GM21576 (cell line): Measurements from ENCODE around the gene ACTMAP.

ENCODE experiments used
- ATAC-seq: cut with Tn5 transposase; IDR thresholded peaks from one replicate; pipeline ENCODE4 v1.9.1; 2021; ENCODE audit warnings: mild to moderate bottlenecking, moderate library complexity; ENCODE audit not compliant: unreplicated experiment

ACTMAP gene

DNA sequence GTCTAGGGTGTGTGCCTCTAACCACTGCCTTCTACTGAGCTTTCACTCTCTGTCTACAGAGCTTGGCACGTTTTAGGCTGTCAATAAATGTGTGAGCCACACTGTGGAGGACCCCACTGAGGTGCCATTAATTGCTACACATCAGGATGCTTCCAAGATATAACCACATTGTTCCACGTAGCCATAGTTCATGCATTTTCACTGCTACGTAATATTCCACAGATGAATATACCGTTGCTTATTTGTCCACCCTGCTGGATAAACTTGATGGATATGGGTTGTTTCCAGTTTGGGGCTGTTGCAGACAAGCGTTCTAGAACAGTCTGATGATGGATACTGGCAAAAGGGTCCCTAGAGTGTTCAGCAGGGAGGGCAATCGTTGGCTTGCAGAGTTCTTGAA is 48.5 kb downstream of the ACTMAP start:
- ATAC-seq: no peak

DNA sequence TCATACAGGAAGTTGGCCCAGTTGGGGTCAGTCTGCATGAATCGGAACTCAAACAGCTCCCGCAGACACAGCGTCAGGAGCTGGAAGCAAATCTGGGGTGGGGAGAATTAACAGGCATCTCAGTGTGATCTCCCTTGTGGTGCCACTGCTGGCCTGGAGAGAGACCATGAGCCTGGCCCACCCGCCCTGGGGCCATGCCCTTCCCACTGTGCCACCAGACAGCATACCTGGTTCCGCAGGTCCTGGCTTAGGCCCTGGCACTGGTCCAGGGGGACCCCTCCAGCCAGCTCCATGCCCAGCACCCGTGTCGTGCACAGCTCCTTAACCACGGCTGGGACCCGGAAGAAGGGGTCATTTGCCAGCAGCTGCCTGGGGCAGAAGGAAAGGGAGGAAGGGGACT is 50.2 kb downstream of the ACTMAP start:
- no peak for ATAC-seq

DNA sequence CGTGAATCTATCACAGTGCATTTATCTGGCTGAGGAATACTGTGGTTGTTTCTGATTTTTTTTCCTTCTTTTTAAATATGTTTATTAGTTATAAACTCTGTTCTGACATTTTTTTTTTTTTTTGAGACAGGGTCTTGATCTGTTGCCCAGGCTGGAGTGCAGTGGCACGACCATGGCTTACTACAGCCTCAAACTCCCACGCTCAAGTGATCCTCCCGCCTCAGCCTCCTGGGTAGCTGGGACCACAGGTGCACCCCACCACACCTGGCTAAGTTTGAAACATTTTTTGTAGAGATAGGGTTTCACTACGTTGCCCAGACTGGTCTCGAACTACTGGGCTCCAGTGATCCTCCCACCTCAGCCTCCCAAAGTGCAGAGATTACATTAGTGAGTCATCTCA is 53.3 kb downstream of the ACTMAP start:
- ATAC-seq: no peak

DNA sequence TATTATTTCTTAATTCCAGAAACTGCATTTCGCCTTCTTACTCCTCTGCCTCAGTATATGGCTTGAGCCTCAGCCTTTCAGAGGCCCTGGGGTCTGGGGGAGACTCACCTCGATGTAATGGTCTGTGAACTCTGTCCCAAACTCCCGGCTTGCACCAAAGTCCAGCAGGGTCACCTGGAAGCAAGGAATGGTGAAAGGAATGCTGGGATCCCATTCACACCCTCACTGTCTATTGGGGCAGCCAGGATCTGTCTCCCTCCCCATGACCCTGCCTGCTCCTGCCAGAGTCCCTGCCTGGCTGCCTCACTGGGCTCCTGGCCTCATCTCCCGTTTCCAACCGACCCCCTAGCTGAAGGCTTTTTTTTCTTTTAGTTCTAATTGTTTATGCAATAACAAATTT is 54.4 kb downstream of the ACTMAP start:
- ATAC-seq: no peak

DNA sequence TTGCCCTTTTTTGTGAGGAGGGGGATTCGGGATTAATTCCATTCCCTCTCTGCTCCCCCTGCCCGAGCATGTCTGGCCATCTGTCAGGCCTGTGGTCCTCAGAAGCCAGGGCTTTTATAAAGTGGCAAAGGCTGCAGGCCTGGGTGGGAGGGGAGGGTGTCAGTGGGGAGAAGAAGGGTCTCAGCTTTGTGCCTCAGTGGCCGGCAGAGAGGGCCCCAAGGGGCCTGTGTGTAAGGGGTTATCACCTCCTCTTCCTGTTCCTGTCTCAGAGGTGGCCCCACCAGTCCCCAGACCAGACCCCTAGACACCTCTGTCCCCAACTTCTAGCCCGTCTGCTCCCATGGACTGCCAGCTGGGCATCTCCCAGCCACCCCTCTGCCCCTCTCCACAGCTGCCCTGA is 56.4 kb downstream of the ACTMAP start:
- no peak for ATAC-seq

DNA sequence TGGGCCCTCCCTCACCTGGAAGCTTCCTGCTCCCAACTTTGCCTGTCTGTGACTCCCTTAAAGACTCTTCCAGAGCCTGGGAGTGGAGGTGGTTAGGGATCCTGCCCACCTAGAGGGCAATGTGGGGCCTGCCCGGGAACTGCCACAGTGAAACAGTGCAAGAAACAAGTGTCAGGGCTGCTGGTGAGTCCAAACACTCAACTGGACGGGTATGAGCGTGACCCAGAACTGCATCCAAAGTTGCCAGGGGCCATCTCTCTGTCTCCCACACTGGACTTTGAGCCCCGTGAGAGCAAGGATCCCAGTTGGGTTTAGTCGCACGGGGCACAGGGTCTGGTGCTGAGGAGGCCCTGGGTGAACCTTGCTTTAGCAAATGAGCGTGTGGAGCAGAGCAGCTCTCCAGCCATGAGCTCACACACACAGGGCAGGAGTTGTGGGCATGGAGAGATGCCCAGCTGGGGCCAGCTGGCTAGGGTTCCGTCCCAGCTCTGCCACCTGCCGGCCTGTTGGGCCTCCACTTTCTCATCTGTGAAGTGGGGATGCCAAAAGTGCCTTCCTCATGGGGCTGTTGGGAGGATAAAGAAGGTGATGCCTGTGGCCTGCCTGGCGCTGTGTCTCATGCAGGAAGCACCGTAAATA is 57.0 kb downstream of the ACTMAP start:
- no peak for ATAC-seq

DNA sequence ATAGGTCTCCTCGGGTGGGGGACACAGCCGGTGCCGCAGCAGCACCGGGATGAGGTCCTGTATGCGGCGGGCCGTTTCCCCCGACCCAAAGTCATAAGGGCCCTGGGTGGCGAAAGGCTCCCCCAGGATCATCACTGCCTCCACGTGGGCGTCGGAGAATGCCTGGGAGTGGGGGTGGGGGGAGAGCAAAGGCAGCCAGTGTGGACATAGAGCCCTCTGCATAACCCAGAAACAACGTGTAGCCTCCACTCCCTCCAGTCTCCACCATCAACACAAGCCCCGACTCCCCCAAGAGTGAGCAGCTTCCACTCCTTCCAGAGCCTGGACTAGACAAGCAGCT is 58.1 kb downstream of the ACTMAP start:
- no peak for ATAC-seq

DNA sequence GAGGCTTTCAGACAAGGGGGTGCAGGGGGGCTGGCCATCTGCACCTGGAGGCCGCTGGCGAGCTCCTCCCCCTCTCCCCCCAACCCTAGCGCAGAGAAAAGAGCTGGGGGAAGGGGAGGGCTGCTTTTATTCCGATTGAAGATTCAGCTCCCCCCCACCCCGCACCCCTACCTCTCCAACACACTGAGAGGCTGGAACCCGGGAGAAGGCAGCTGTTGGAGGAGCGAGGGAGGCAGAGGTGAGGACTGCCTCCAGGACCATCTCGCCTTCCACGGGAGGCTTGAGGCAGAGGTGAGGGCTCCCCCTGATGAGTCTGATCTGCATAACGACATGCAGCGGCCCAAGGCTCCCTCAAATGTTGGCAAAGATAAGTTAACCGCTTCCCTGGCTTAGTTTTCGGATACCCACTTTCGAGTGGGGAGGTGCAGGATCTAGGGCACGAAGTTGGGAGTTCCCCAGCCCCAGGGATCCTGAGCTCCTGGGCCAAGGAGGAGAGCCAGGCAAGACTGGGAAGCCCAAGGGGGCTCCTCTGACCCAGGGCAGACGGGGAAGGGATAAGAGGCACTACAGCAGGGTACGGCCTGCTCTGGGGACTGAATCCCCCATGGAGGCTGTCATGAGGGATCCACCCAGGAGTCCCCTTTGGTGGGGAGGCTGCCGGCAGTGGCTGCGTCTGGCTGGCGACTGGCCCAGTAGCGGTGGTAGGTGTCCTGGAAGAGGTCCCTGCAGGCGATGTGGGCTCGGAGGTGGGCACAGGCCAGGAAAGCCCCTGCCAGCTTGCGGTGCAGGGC is 58.7 kb downstream of the ACTMAP start:
- no peak for ATAC-seq
